Measurements from ENCODE around the gene BMERB1. TPM values are rescaled to one million over a fixed set of nuclear protein-coding genes. Genes with fewer than 3 reads are reported as not detected.
A peak's percentile ranks its signal among the peaks of the same experiment; 100 is the strongest.

Gene BMERB1
- total and polyA plus RNA-seq, 9 of the 15 experiments (the other 6 are each of a cell fraction or from before 2014, with no cell fraction given) = 0.29 to 2.9 (median 0.94) TPM

DNA sequence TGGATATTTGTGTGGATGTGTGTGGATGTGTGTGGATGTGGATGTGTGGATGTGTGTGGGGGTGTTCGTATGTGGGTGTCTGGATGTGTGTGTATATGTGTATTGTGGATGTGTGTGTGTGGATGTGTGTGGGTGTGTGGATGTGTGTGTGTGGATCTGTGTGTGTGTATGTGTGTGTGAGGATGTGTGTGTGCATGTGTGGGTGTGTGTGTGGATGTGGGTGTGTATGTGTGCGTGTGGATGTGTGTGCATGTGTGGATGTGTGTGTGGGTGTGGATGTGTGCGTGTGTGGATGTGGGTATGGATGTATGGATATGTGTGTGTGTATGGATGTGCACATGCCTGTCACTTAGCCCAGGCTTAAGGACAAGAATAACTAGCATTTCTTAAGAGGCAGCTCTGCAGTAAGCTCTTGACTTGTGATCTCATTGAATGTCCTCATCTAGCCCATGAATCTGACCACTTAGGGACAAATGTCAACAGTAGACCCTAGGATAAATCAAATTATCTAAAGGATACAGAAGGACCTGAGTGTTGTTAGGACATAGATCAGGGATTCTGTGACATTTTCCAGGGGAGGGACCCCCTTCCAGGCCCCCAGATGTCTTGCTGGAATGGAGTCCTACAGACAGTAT is 83.5 kb downstream of the BMERB1 start:
- FAIRE-seq (peak; percentile 37), ATAC-seq (no peak), DNase-seq (ENCODE audit: extremely low read depth in 1 of 4, low spot score in 3 of 4) (no peak)
- Histone ChIP-seq H3K4me3 (no peak overlapping the region), H3K9me3 (replicated peaks; ENCODE audit: control insufficient read depth, insufficient read depth, low read depth, low read length) (no peaks in the 10 kb centered on the region), H3K9me1 (ENCODE audit: control insufficient read depth, insufficient read depth, low read length) (no peaks in the 10 kb centered on the region), H3K27ac (ENCODE audit: extremely low read depth, low read depth, low read length) (no peak overlapping the region; the same call in 2 of the 3 replicates), H3K9ac (ENCODE audit: insufficient read depth in 1 of 2, low read depth in 2 of 2, low read length in 2 of 2) (no peak overlapping the region), H2AFZ (ENCODE audit: low read depth, low read length) (no peak overlapping the region), H3K4me1 (replicated peaks in 1 of 2; ENCODE audit: control insufficient read depth in 2 of 2, insufficient read depth in 2 of 2, low read length in 2 of 2) (peaks cover 37 to 49% of the 10 kb centered on the region in 2 experiments), H3K36me3 (ENCODE audit: control insufficient read depth, insufficient read depth, low read length) (no peaks in the 10 kb centered on the region), H3K27me3 (ENCODE audit: control insufficient read depth in 2 of 2, insufficient read depth in 2 of 2, low read length in 2 of 2) (no peaks in the 10 kb centered on the region), H3K79me2 (ENCODE audit: control insufficient read depth, insufficient read depth, low read length) (no peaks in the 10 kb centered on the region), H3K4me2 (ENCODE audit: insufficient read depth, low read length) (no peak overlapping the region), H4K20me1 (replicated peaks; ENCODE audit: control insufficient read depth, insufficient read depth, low read length) (no peaks in the 10 kb centered on the region)
- ChIA-PET POLR2A (no interaction called here), CTCF (ENCODE audit: low intra/inter-chr PET ratio) (no interaction called here)
- no TSS peak for BruUV-seq (replicated peaks)
- WGBS (ENCODE audit: insufficient coverage, low coverage, missing lambda C conversion rate) = 96% methylated on average over 2 of the region's 3 CpGs
- intact Hi-C loops (cut with micrococcal nuclease) = no loop called here
- in situ Hi-C loops (cut with MboI) = no loop called here
- TF ChIP-seq, protein P1, sequence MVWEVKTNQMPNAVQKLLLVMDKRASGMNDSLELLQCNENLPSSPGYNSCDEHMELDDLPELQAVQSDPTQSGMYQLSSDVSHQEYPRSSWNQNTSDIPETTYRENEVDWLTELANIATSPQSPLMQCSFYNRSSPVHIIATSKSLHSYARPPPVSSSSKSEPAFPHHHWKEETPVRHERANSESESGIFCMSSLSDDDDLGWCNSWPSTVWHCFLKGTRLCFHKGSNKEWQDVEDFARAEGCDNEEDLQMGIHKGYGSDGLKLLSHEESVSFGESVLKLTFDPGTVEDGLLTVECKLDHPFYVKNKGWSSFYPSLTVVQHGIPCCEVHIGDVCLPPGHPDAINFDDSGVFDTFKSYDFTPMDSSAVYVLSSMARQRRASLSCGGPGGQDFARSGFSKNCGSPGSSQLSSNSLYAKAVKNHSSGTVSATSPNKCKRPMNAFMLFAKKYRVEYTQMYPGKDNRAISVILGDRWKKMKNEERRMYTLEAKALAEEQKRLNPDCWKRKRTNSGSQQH (CRISPR knock-in tag; IDR thresholded peaks at IDR 0.05) = peak; percentile 67; the same call in 1 of the 2 replicates
- TF ChIP-seq XRCC4 (IDR thresholded peaks at IDR 0.05; ENCODE audit: extremely low read depth, insufficient read depth, insufficient read length) (no peak), ZBED1 (IDR thresholded peaks at IDR 0.05) (no peak), POLR2A (conservative IDR thresholded peaks at IDR 0.05) (no peak), HDGF (IDR thresholded peaks at IDR 0.05) (0 out of 2 replicates have a peak, but pooled peaks have one; percentile 70), MYBL2 (IDR thresholded peaks at IDR 0.05; ENCODE audit: low read depth) (peak; percentile 44; the same call in 1 of the 2 replicates), MYBL2 (CRISPR knock-in tag; IDR thresholded peaks at IDR 0.05; ENCODE audit: borderline replicate concordance) (no peak), GATAD2A (IDR thresholded peaks at IDR 0.05) (0 out of 2 replicates have a peak, but pooled peaks have one; percentile 26), TRIM28 (IDR thresholded peaks at IDR 0.05) (no peak), ETV5 (CRISPR knock-in tag; IDR thresholded peaks at IDR 0.05; ENCODE audit: low read depth) (no peak), FOSL1 (tag; conservative IDR thresholded peaks at IDR 0.05) (no peak), HDAC1 (IDR thresholded peaks at IDR 0.05) (peak in 1 of 2 experiments; percentile 39; a peak in 2 of 4 replicates), PRMT5 (CRISPR knock-in tag; IDR thresholded peaks at IDR 0.05) (no peak), LARP7 (IDR thresholded peaks at IDR 0.05) (peak; percentile 84; the same call in 1 of the 2 replicates), KDM1A (IDR thresholded peaks at IDR 0.05) (0 out of 4 replicates have a peak, but pooled peaks of 1 of the 2 experiments have one; percentile 17), ILK (tag; IDR thresholded peaks at IDR 0.05; ENCODE audit: borderline replicate concordance, low read depth) (no peak), NR4A1 (CRISPR knock-in tag; IDR thresholded peaks at IDR 0.05) (no peak), NR4A1 (tag; IDR thresholded peaks at IDR 0.05) (no peak), HDAC2 (IDR thresholded peaks at IDR 0.05) (no peak), SNRNP70 (optimal IDR thresholded peaks at IDR 0.05; ENCODE audit: low read depth, low read length) (no peak), PTBP1 (IDR thresholded peaks at IDR 0.05; ENCODE audit: low read depth, low read length) (no peak), MAZ (CRISPR knock-in tag; conservative IDR thresholded peaks at IDR 0.05 in 1 of 2, IDR thresholded peaks at IDR 0.05 in 1 of 2) (no peak)
- TF ChIP-seq, protein P2, sequence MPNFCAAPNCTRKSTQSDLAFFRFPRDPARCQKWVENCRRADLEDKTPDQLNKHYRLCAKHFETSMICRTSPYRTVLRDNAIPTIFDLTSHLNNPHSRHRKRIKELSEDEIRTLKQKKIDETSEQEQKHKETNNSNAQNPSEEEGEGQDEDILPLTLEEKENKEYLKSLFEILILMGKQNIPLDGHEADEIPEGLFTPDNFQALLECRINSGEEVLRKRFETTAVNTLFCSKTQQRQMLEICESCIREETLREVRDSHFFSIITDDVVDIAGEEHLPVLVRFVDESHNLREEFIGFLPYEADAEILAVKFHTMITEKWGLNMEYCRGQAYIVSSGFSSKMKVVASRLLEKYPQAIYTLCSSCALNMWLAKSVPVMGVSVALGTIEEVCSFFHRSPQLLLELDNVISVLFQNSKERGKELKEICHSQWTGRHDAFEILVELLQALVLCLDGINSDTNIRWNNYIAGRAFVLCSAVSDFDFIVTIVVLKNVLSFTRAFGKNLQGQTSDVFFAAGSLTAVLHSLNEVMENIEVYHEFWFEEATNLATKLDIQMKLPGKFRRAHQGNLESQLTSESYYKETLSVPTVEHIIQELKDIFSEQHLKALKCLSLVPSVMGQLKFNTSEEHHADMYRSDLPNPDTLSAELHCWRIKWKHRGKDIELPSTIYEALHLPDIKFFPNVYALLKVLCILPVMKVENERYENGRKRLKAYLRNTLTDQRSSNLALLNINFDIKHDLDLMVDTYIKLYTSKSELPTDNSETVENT (CRISPR knock-in tag; IDR thresholded peaks at IDR 0.05) = no peak

Measured in K562 (cell line).